Subcutaneous abdominal adipose tissue (tissue), 5 donors: ENCODE results near the gene OR6A2.

ENCODE experiments used
- H3K27ac ChIP-seq: one replicate; pipeline ENCODE4 v1.7.0; 2013; ENCODE audit warnings: low read depth, mild to moderate bottlenecking, inconsistent platforms, low read length, moderate library complexity
- H3K27me3 ChIP-seq, 5 donors: one replicate each; pipeline ENCODE4 v1.7.0; 2013; ENCODE audit warnings: low read length in 5 of 5, inconsistent platforms in 1 of 5; ENCODE audit not compliant: control insufficient read depth in 5 of 5, insufficient read depth in 4 of 5
- H3K36me3 ChIP-seq, 5 donors: one replicate each; pipeline ENCODE4 v1.7.0; 2013; ENCODE audit warnings: low read length in 5 of 5; ENCODE audit not compliant: control insufficient read depth in 5 of 5, insufficient read depth in 5 of 5
- H3K4me1 ChIP-seq, 5 donors: one replicate each; pipeline ENCODE4 v1.7.0; 2013; ENCODE audit warnings: low read length in 5 of 5, mild to moderate bottlenecking in 3 of 5, moderate library complexity in 1 of 5; ENCODE audit not compliant: control insufficient read depth in 5 of 5, insufficient read depth in 5 of 5
- H3K4me3 ChIP-seq, 5 donors: one replicate each; pipeline ENCODE4 v1.7.0; 2013; ENCODE audit warnings: low read length in 5 of 5, low read depth in 1 of 5
- H3K9ac ChIP-seq, 5 donors: one replicate each; pipeline ENCODE4 v1.7.0; 2013; ENCODE audit warnings: low read length in 5 of 5, mild to moderate bottlenecking in 4 of 5, moderate library complexity in 3 of 5
- H3K9me3 ChIP-seq, 5 donors: one replicate each; pipeline ENCODE4 v1.7.0; 2013; ENCODE audit warnings: low read length in 5 of 5; ENCODE audit not compliant: control insufficient read depth in 5 of 5
- donor health status: healthy.
- donor health status: healthy.
- donor health status: healthy.
- donor health status: healthy.
- donor health status: healthy.

Gene OR6A2

GRCh38 chr11:6771926-6772893, 27.3 kb downstream of the OR6A2 start, which contains the start of gene OR2AG2:
OR2AG2 (minus strand) TSS chr11:6771976; CDS start chr11:6768957, 3,019 bp downstream.
- Histone ChIP-seq H3K27me3 (no peaks in the 10 kb centered on the region), H3K9me3 (no peaks in the 10 kb centered on the region), H3K4me3 (no peak within 1 kb of the TSS), H3K9ac (peak within 1 kb of the TSS in 1 of 5 donors; percentile 2), H3K27ac (no peak within 1 kb of the TSS), H3K36me3 (no peaks in the 10 kb centered on the region), H3K4me1 (peaks cover 0 to 6% (median 0%) of the 10 kb centered on the region in 5 donors)

GRCh38 chr11:6757373-6757967, 42.0 kb downstream of the OR6A2 start:
- no peaks in the 10 kb centered on the region for H3K36me3 ChIP-seq
- no peak overlapping the region for H3K4me3 ChIP-seq
- H3K9me3 ChIP-seq = no peaks in the 10 kb centered on the region
- no peak overlapping the region for H3K9ac ChIP-seq
- no peak overlapping the region for H3K27ac ChIP-seq
- no peaks in the 10 kb centered on the region for H3K4me1 ChIP-seq
- H3K27me3 ChIP-seq = no peaks in the 10 kb centered on the region

DNA sequence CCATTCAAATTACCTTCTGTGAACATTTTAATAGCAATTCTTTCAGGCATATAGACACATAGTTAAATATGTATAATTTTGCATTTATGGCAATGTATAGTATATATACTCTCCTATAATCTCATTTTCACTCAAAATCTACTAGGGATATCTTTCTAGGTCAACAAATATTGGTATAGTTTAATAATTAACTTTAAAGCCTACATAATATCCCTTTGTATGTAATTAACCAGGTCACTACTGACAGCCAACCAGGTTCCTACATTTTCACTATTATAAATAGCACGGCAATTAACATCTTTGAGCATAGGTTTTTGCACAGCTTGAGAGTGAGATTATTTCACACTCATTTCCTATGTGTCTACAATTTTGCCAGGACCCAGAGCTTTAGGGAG, 43.5 kb downstream of the OR6A2 start:
- H3K4me3 ChIP-seq = no peak overlapping the region
- no peaks in the 10 kb centered on the region for H3K27me3 ChIP-seq
- H3K36me3 ChIP-seq = no peaks in the 10 kb centered on the region
- no peak overlapping the region for H3K27ac ChIP-seq
- H3K4me1 ChIP-seq = no peaks in the 10 kb centered on the region
- H3K9me3 ChIP-seq = no peaks in the 10 kb centered on the region
- H3K9ac ChIP-seq = no peak overlapping the region

- no peak overlapping the region for H3K4me3 ChIP-seq
- H3K27me3 ChIP-seq = no peaks in the 10 kb centered on the region
- no peaks in the 10 kb centered on the region for H3K9me3 ChIP-seq
- no peaks in the 10 kb centered on the region for H3K36me3 ChIP-seq
- no peak overlapping the region for H3K9ac ChIP-seq
- H3K4me1 ChIP-seq = no peaks in the 10 kb centered on the region
- H3K27ac ChIP-seq = no peak overlapping the region
These were observed 44.1 kb downstream of the OR6A2 start for GRCh38 chr11:6755303-6755952.

DNA sequence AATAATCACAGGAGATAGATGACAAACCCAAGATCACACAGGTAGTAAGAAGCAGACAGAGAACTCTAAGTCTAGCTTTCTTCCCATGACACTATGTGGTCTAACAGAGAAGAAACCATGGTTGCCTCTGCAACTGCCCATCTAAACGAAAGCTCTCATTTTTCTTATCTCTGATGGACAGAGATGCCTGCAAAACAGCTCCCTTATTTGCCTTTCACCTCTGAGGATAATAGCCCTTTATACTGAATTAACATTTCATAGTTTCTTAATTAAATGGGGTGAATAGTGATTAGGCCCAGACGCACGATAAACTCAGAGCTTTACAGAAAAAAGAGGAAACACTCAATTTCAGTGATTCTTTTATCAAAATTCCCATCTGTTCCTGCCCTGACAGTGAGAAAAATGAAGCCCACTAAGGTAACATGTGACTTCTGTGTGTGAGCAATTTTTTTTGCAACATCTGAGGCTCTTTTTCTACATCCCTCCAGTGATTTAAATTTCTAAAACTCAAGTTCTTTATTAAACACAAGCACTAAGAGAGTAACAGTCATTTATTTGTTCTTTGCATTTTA, 52.3 kb downstream of the OR6A2 start:
- Histone ChIP-seq H3K9me3 (no peaks in the 10 kb centered on the region), H3K27ac (peak overlapping the region; percentile 68), H3K36me3 (no peaks in the 10 kb centered on the region), H3K9ac (no peak overlapping the region), H3K27me3 (no peaks in the 10 kb centered on the region), H3K4me3 (no peak overlapping the region), H3K4me1 (peaks cover 0 to 21% (median 9%) of the 10 kb centered on the region in 5 donors)

DNA sequence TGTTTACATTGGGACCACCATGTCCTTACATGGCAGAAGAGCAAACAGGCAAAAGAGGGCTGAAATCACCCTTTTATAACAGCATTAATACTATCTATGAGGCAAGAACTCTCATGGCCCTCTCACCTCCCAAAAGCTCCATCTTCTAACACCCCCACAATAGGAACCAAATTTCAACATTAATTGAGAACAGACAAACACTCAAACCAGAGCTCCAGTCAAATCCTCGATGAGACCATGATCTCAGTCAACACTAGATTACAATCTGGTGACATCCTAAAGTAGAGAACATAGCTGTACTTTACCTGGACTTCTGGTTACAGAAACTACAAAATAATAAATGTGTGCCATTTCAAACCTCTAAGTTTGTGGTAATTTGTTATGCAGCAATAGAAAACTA, 52.9 kb downstream of the OR6A2 start:
- Histone ChIP-seq H3K9me3 (no peaks in the 10 kb centered on the region), H3K27me3 (no peaks in the 10 kb centered on the region), H3K4me1 (peaks cover 0 to 21% (median 9%) of the 10 kb centered on the region in 5 donors), H3K9ac (peak overlapping the region in 3 of 5 donors; percentile 39 to 80 (median 55)), H3K27ac (peak overlapping the region; percentile 68), H3K4me3 (peak overlapping the region in 4 of 5 donors; percentile 62 to 73 (median 67)), H3K36me3 (no peaks in the 10 kb centered on the region)

GRCh38 chr11:6746086-6746618, 53.3 kb downstream of the OR6A2 start:
- H3K4me3 ChIP-seq = peak overlapping the region; percentile 33 to 73 (median 65)
- H3K4me1 ChIP-seq = peaks cover 0 to 21% (median 9%) of the 10 kb centered on the region in 5 donors
- peak overlapping the region; percentile 68 for H3K27ac ChIP-seq
- H3K9ac ChIP-seq = peak overlapping the region in 3 of 5 donors; percentile 39 to 80 (median 55)
- H3K9me3 ChIP-seq = no peaks in the 10 kb centered on the region
- no peaks in the 10 kb centered on the region for H3K27me3 ChIP-seq
- H3K36me3 ChIP-seq = no peaks in the 10 kb centered on the region

DNA sequence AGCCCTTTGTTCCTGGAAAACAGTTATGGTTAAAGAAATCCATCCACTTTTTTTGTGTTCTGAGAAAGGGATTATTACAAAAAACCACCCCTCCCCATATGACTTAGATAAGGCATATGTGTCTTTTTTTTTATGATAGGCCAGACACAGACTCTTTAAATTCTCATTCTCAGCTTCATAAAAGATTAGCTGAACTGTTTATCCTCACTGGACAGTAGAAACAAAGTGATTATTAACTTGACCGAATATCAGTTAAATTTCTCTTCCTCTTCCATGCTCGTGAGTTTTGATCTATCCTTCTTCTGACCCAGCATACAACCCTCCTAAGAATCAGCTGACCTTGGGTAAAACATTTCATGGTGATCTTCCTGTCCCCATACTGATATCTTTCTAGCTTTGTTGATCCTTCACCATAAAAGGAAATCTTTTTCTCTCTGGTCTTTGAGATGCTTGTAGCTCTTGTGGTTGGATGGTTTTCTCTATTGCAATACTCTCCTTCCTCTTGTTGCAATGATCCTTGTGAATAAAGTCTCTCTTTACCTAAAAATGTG, 53.9 kb downstream of the OR6A2 start:
- Histone ChIP-seq H3K4me1 (peaks cover 0 to 21% (median 9%) of the 10 kb centered on the region in 5 donors), H3K9ac (peak overlapping the region in 1 of 5 donors; percentile 80), H3K9me3 (no peaks in the 10 kb centered on the region), H3K4me3 (peak overlapping the region in 4 of 5 donors; percentile 22 to 73 (median 53)), H3K36me3 (no peaks in the 10 kb centered on the region), H3K27ac (peak overlapping the region; percentile 68), H3K27me3 (no peaks in the 10 kb centered on the region)

GRCh38 chr11:6745018-6745417, 54.5 kb downstream of the OR6A2 start:
- Histone ChIP-seq H3K9me3 (no peaks in the 10 kb centered on the region), H3K4me3 (peak overlapping the region in 2 of 5 donors; percentile 5 to 73), H3K27me3 (no peaks in the 10 kb centered on the region), H3K4me1 (peaks cover 0 to 21% (median 9%) of the 10 kb centered on the region in 5 donors), H3K9ac (no peak overlapping the region), H3K27ac (no peak overlapping the region), H3K36me3 (no peaks in the 10 kb centered on the region)
